H1 (cell line): ENCODE results near the gene SF3B2. TPM values are rescaled to one million over a fixed set of nuclear protein-coding genes. Genes with fewer than 3 reads are reported as not detected.

Source experiments
- CTCF ChIA-PET: fragments of 300-600 bp; sonication (Branson Sonifier 250); formaldehyde crosslinking; loops from one replicate; lab custom pipeline; 2021; ENCODE audit not compliant: partially characterized antibody; lab: Charles Lee
- POLR2A ChIA-PET: fragments of 300-600 bp; sonication (Branson Sonifier 250); formaldehyde crosslinking; loops from one replicate; lab custom pipeline; 2021; ENCODE audit warnings: inconsistent platforms; ENCODE audit not compliant: partially characterized antibody; lab: Charles Lee
- DNase-seq, 2 experiments: peaks; one replicate each; pipeline versions ENCODE4 v3.0.0 to v3.0.0-alpha.2; 2010 to 2022; ENCODE audit warnings: low spot score in 2 of 2, low read depth in 1 of 2, mixed read lengths in 1 of 2
- FAIRE-seq: peaks from 2 replicates; lab custom pipeline; 2011; peaks lifted over from hg19 to GRCh38; lab: Jason Lieb, UNC
- H2AFZ ChIP-seq: 2 replicates; pipeline ENCODE4 v1.8.1; 2012; ENCODE audit warnings: low read length, inconsistent platforms
- H2AK5ac ChIP-seq: 2 replicates; pipeline ENCODE4 v1.6.1; 2013; ENCODE audit warnings: low read depth, low read length
- H2BK120ac ChIP-seq: replicated peaks from 2 replicates; pipeline ENCODE3; 2013; ENCODE audit warnings: low read depth, low read length, inconsistent platforms
- H2BK12ac ChIP-seq: 2 replicates; pipeline ENCODE4 v1.6.1; 2013; ENCODE audit warnings: low read depth, low read length
- H2BK15ac ChIP-seq: 2 replicates; pipeline ENCODE4 v1.6.1; 2013; ENCODE audit warnings: low read length
- H2BK20ac ChIP-seq: 2 replicates; pipeline ENCODE4 v1.6.1; 2013; ENCODE audit warnings: low read length
- H2BK5ac ChIP-seq: 2 replicates; pipeline ENCODE4 v1.6.1; 2013; ENCODE audit warnings: low read depth, low read length
- H3K14ac ChIP-seq: 2 replicates; pipeline ENCODE4 v1.6.1; 2013; ENCODE audit warnings: inconsistent platforms; ENCODE audit not compliant: insufficient read length
- H3K18ac ChIP-seq: 2 replicates; pipeline ENCODE4 v1.6.1; 2013; ENCODE audit warnings: low read length; ENCODE audit errors: extremely low read depth
- H3K23ac ChIP-seq: 2 replicates; pipeline ENCODE4 v1.6.1; 2013; ENCODE audit warnings: inconsistent platforms; ENCODE audit not compliant: insufficient read length
- H3K23me2 ChIP-seq: 2 replicates; pipeline ENCODE4 v1.6.1; 2013; ENCODE audit warnings: low read depth, low read length
- H3K27ac ChIP-seq: 2 replicates; pipeline ENCODE4 v1.6.1; 2011; ENCODE audit warnings: low read depth, low read length, inconsistent platforms
- H3K27me3 ChIP-seq, 4 experiments: replicated peaks in 1 of 4; 1 replicate in 1 of 4; 2 replicates in 3 of 4; pipeline versions ENCODE4 v1.6.1 to v1.8.1; 2011 to 2013; ENCODE audit warnings: low read length in 3 of 4, mild to moderate bottlenecking in 3 of 4, inconsistent platforms in 2 of 4, mixed read lengths in 2 of 4, moderate library complexity in 1 of 4; ENCODE audit not compliant: control insufficient read depth in 3 of 4, insufficient read depth in 3 of 4; ENCODE audit errors: extremely low read depth in 1 of 4
- H3K36me3 ChIP-seq, 4 experiments: 2 replicates each; pipeline versions ENCODE4 v1.6.1 to v1.8.1; 2011 to 2013; ENCODE audit warnings: mild to moderate bottlenecking in 4 of 4, low read length in 3 of 4, moderate library complexity in 2 of 4, control low read depth in 1 of 4, inconsistent platforms in 1 of 4; ENCODE audit not compliant: insufficient read depth in 4 of 4, control insufficient read depth in 2 of 4
- H3K4ac ChIP-seq: replicated peaks from 2 replicates; pipeline ENCODE3; 2013; ENCODE audit warnings: low read length, low read depth, mixed read lengths, inconsistent platforms; ENCODE audit not compliant: insufficient read length
- H3K4me1 ChIP-seq, 4 experiments: replicated peaks in 1 of 4; 1 replicate in 1 of 4; 2 replicates in 3 of 4; pipeline versions ENCODE4 v1.6.1 to v1.8.1; 2011 to 2013; ENCODE audit warnings: low read length in 3 of 4, inconsistent platforms in 2 of 4, mixed read lengths in 1 of 4; ENCODE audit not compliant: insufficient read depth in 4 of 4, control insufficient read depth in 3 of 4
- H3K4me2 ChIP-seq, 2 experiments: 2 replicates each; pipeline versions ENCODE4 v1.6.1 to v1.8.1; 2011 to 2013; ENCODE audit warnings: low read depth in 2 of 2, low read length in 2 of 2, control low read depth in 1 of 2, inconsistent platforms in 1 of 2, mild to moderate bottlenecking in 1 of 2; ENCODE audit not compliant: insufficient read depth in 1 of 2
- H3K4me3 ChIP-seq, 4 experiments: fragments of 200-600, 300-600 bp in 1 of 4; sonication (generic), shearing (Covaris generic), sonication (Bioruptor Twin) in 1 of 4; 2 replicates each; pipeline versions ENCODE4 v1.5.1 to v1.8.1; 2011 to 2016; ENCODE audit warnings: low read length in 4 of 4, low read depth in 3 of 4, control low read depth in 2 of 4, inconsistent platforms in 2 of 4, mild to moderate bottlenecking in 2 of 4, mixed read lengths in 1 of 4, moderate library complexity in 1 of 4; ENCODE audit not compliant: insufficient read depth in 2 of 4; ENCODE audit errors: extremely low read depth in 1 of 4
- H3K56ac ChIP-seq: replicated peaks from 2 replicates; pipeline ENCODE3; 2013; ENCODE audit warnings: low read depth, mild to moderate bottlenecking, mixed read lengths, low read length, inconsistent platforms; ENCODE audit not compliant: insufficient read length
- H3K79me1 ChIP-seq: 2 replicates; pipeline ENCODE4 v1.6.1; 2013; ENCODE audit warnings: low read depth, low read length, control low read depth
- H3K79me2 ChIP-seq, 2 experiments: 2 replicates each; pipeline versions ENCODE4 v1.6.1 to v1.8.1; 2012 to 2013; ENCODE audit warnings: low read length in 2 of 2, mild to moderate bottlenecking in 2 of 2, inconsistent platforms in 1 of 2; ENCODE audit not compliant: insufficient read depth in 2 of 2, control insufficient read depth in 1 of 2
- H3K9ac ChIP-seq, 4 experiments: replicated peaks in 1 of 4; 1 replicate in 1 of 4; 2 replicates in 3 of 4; pipeline versions ENCODE4 v1.6.1 to v1.8.1; 2011 to 2013; ENCODE audit warnings: low read depth in 3 of 4, low read length in 3 of 4, control low read depth in 2 of 4, mild to moderate bottlenecking in 2 of 4, moderate library complexity in 2 of 4, inconsistent platforms in 1 of 4; ENCODE audit errors: extremely low read depth in 1 of 4
- H3K9me3 ChIP-seq, 2 experiments: 2 replicates each; pipeline versions ENCODE4 v1.6.1 to v1.8.1; 2012 to 2013; ENCODE audit warnings: mild to moderate bottlenecking in 2 of 2, moderate library complexity in 2 of 2, control low read depth in 1 of 2, inconsistent platforms in 1 of 2, low read depth in 1 of 2, low read length in 1 of 2, mixed read lengths in 1 of 2; ENCODE audit not compliant: insufficient read depth in 2 of 2
- H4K20me1 ChIP-seq, 2 experiments: replicated peaks in 1 of 2; 2 replicates each; pipeline versions ENCODE3 to v1.8.1; 2011 to 2013; ENCODE audit warnings: inconsistent platforms in 2 of 2, low read length in 2 of 2, mild to moderate bottlenecking in 1 of 2; ENCODE audit not compliant: insufficient read depth in 2 of 2, control insufficient read depth in 1 of 2
- H4K5ac ChIP-seq: 2 replicates; pipeline ENCODE4 v1.6.1; 2013; ENCODE audit warnings: low read length, low read depth, mixed read lengths, inconsistent platforms; ENCODE audit not compliant: insufficient read length
- H4K8ac ChIP-seq: 2 replicates; pipeline ENCODE4 v1.8.0; 2013; ENCODE audit warnings: mild to moderate bottlenecking, moderate library complexity, low read length, inconsistent platforms; ENCODE audit not compliant: insufficient read depth; ENCODE audit errors: extremely low read depth
- H4K91ac ChIP-seq: replicated peaks from 2 replicates; pipeline ENCODE3; 2013; ENCODE audit warnings: low read length, mixed read lengths, inconsistent platforms; ENCODE audit not compliant: insufficient read length
- ATF2 ChIP-seq: IDR thresholded peaks from 2 replicates; pipeline ENCODE4 v1.6.1; 2012; ENCODE audit warnings: low read length, inconsistent platforms
- GTF2F1 ChIP-seq: IDR thresholded peaks from 2 replicates; pipeline ENCODE4 v1.6.1; 2012; ENCODE audit warnings: low read depth, low read length, improper control_type of control experiment, borderline replicate concordance
- HDAC2 ChIP-seq, 2 experiments: fragments of 300-600 bp in 1 of 2; sonication (generic) in 1 of 2; IDR thresholded peaks; 2 replicates each; pipeline ENCODE4 v1.6.1; 2011 to 2012; ENCODE audit warnings: low read depth in 2 of 2, low read length in 2 of 2, mild to moderate bottlenecking in 2 of 2, moderate library complexity in 2 of 2, borderline replicate concordance in 1 of 2, inconsistent platforms in 1 of 2
- KDM4A ChIP-seq: IDR thresholded peaks from one replicate; pipeline ENCODE4 v1.7.1; 2012; ENCODE audit warnings: low read depth, mild to moderate bottlenecking, moderate library complexity, low read length, inconsistent platforms; ENCODE audit not compliant: severe bottlenecking
- RBBP5 ChIP-seq: IDR thresholded peaks from 2 replicates; pipeline ENCODE4 v1.7.1; 2012; ENCODE audit warnings: low read depth, mild to moderate bottlenecking, inconsistent platforms, low read length, moderate library complexity, borderline replicate concordance
- RNF2 ChIP-seq: fragments of 200-900, 300-1000 bp; sonication (generic); IDR thresholded peaks from 2 replicates; pipeline ENCODE4 v1.7.1; 2016; ENCODE audit warnings: borderline replicate concordance, low read depth, mild to moderate bottlenecking, antibody characterized with exemption, low read length; ENCODE audit not compliant: poor library complexity, severe bottlenecking; ENCODE audit errors: missing control alignments
- RXRA ChIP-seq: IDR thresholded peaks from 2 replicates; pipeline ENCODE4 v1.6.1; 2011; ENCODE audit warnings: low read depth, mild to moderate bottlenecking, low read length, moderate library complexity; ENCODE audit not compliant: insufficient read depth
- SUZ12 ChIP-seq: fragments of 200-600 bp; sonication (generic); IDR thresholded peaks from 2 replicates; pipeline ENCODE4 v1.6.1; 2012; ENCODE audit warnings: mild to moderate bottlenecking, inconsistent platforms, low read length, moderate library complexity, mixed read lengths
- WGBS, 2 experiments: shearing (Covaris generic) in 1 of 2; methylation state at CpG; one replicate each; pipeline versions ENCODE4 v1.1.6 to v1.1.7; 2013 to 2015; ENCODE audit warnings: low lambda C conversion rate in 2 of 2, mixed read lengths in 2 of 2, inconsistent platforms in 1 of 2, low coverage in 1 of 2, missing lambda C conversion rate in 1 of 2; ENCODE audit not compliant: insufficient replicate concordance in 2 of 2, insufficient coverage in 1 of 2, insufficient read length in 1 of 2; ENCODE audit errors: extremely low coverage in 1 of 2, missing lambda C conversion rate in 1 of 2; 5-methylcytosine and 5-hydroxymethylcytosine counted together
- polyA plus RNA-seq, 7 experiments: library from polyadenylated mRNA; depleted of rRNA in 3 of 7; stranded (reverse) in 5 of 7; unstranded in 2 of 7; fragments of >200 nt in 5 of 7; fragments of 200-250 nt in 2 of 7; gene quantifications; 1 replicate in 5 of 7; 2 replicates in 1 of 7; 4 replicates in 1 of 7; pipeline versions ENCODE4 v1.2.1 to v1.2.3, GENCODE V29; 2011 to 2013; ENCODE audit warnings: missing spikeins in 2 of 7, mixed read lengths in 2 of 7
- total RNA-seq: library from RNA; stranded (reverse); fragmentation: NEBNext Ultra II Directional; extraction: Animal tissue kit (Norgen Biotek cat#: 25700); gene quantifications from 2 replicates; pipeline ENCODE4 v1.2.1, GENCODE V29; 2021

Gene SF3B2
- total and polyA plus RNA-seq, 2 of the 8 experiments (the other 6 are each of a cell fraction or from before 2014, with no cell fraction given) = 182 to 237 TPM

GRCh38 chr11:66011785-66012303 lies 40.3 kb upstream of the SF3B2 start, which contains the start of gene CST6:
Gene CST6, plus strand, starts transcription at chr11:66012008. Its CDS starts 37 bp downstream, at chr11:66012045.
- Histone ChIP-seq H2BK5ac (no peak within 1 kb of the TSS), H3K9me3 (no peaks in the 10 kb centered on the region), H4K8ac (peak within 1 kb of the TSS; percentile 58; the same call in 1 of the 2 replicates), H3K4me2 (peak within 1 kb of the TSS; percentile 49 to 66), H3K18ac (peak within 1 kb of the TSS; percentile 28), H4K91ac (no peak within 1 kb of the TSS), H2BK120ac (no peak within 1 kb of the TSS), H3K4ac (peak within 1 kb of the TSS; percentile 67), H3K56ac (no peak within 1 kb of the TSS), H3K14ac (no peak within 1 kb of the TSS), H3K27ac (no peak within 1 kb of the TSS), H3K79me1 (no peaks in the 10 kb centered on the region), H3K4me3 (peak within 1 kb of the TSS; percentile 2 to 54 (median 36); a peak in 7 of 8 replicates), H3K27me3 (peaks cover 6 to 26% (median 24%) of the 10 kb centered on the region in 4 experiments), H3K23ac (no peak within 1 kb of the TSS), H2BK15ac (peak within 1 kb of the TSS; percentile 61; the same call in 1 of the 2 replicates), H3K9ac (no peak within 1 kb of the TSS; a peak in 1 of 7 replicates), H2AFZ (peak within 1 kb of the TSS; percentile 79; the same call in 1 of the 2 replicates), H3K23me2 (peaks cover 2% of the 10 kb centered on the region; the same call in 1 of the 2 replicates), H3K4me1 (peaks cover 0 to 17% (median 7%) of the 10 kb centered on the region in 4 experiments; a peak in 5 of 7 replicates), H4K20me1 (no peaks in the 10 kb centered on the region), H2AK5ac (no peak within 1 kb of the TSS), H3K79me2 (no peaks in the 10 kb centered on the region), H2BK20ac (no peak within 1 kb of the TSS), H2BK12ac (peak within 1 kb of the TSS; percentile 14; the same call in 1 of the 2 replicates), H3K36me3 (no peaks in the 10 kb centered on the region), H4K5ac (no peak within 1 kb of the TSS)
- POLR2A ChIA-PET = interaction anchor here (1.3 to 3.5 kb wide), 4 partner anchors 9 to 121 kb away, joined by 3 to 15 read pairs (median 4); partner anchors contain the start of genes BANF1, CCDC85B and EIF1AD
- CTCF ChIA-PET = interaction anchor here (1.1 to 6.4 kb wide), 8 partner anchors 8 to 143 kb away, joined by 3 to 35 read pairs (median 6); partner anchors contain the start of gene PACS1
- FAIRE-seq = no peak
- WGBS, 2 experiments = 8% methylated on average over 54 of the region's 61 CpGs; no CpG with 5 or more reads in 1 of the 2 experiments
- peak in 1 of 2 experiments; percentile 69 for DNase-seq
- TF ChIP-seq KDM4A (peak; percentile 84), GTF2F1 (no peak), HDAC2 (IDR thresholded peaks at IDR 0.05; ENCODE audit: borderline replicate concordance in 1 of 2, low read depth in 2 of 2, low read length in 2 of 2) (0 out of 4 replicates have a peak, but pooled peaks of 1 of the 2 experiments have one; percentile 22), RBBP5 (peak; percentile 58; the same call in 1 of the 2 replicates), ATF2 (no peak), RXRA (no peak), RNF2 (peak; percentile 59), SUZ12 (peak; percentile 58; the same call in 1 of the 2 replicates)
